HuH-7.5 (cell line): ENCODE measurements around the gene NDRG4.

Source experiments
- DNase-seq: peaks from one replicate; pipeline ENCODE4 v3.0.0; 2011; ENCODE audit warnings: low spot score

NDRG4 gene

DNA sequence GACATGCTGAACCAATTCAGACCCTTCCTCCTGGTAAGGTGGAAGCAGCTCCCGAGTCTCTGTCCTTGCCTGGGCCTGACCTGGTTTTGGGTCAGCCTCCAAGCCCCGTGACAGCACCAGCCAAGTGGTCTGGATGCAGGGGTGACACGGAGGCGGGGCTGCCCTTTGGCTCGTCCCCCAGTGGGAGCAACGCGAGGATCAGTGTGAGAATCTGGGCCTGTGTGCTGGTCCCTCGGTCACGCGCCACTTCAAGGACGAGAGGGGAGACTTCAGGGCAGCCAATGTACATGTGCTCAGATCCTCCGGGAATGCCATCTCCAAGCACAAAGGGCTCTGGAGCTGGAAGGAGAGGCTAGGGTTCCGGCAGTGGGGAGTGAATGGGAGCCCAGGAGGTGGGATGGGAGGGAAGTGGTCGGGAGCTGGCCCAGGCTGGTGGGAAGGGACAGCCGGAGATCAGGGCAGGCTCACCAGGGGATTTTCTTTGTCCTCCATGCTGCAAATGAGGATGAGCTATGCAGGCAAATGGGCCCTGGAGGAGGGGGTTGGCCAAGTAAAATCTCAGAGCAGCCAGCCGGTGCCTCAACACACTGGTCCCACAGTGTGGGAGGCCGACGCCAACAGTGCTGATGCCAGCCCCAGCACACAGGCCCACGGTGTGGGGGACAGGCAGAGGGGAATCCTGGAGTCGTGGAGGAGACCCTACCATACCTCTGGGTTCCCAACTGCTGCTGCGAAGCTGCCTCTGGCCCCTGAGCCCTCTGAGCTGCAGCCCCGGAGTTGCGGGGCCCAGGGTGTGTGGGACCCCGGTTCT is 4.2 kb upstream of the NDRG4 start:
- DNase-seq: no peak

DNA sequence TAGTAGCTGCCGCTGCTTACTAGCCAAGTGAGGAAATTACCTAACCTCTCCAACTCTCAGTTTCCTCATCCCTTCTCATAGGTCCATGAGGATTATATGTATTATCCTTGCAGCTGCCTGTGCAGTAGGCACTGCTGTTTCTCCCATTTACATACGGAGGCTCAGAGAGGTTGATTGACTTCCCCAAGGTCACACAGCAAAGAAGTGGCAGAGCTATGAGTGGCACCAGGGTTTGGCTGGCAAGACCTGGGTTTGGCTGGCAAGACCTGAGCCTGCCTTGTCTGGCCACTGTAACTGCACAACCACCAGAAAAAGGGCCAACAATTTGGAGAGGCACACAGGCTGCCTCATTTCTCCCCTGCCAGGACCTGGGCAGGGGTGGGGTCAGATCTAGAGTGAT is 2.5 kb upstream of the NDRG4 start:
- DNase-seq: no peak

DNA sequence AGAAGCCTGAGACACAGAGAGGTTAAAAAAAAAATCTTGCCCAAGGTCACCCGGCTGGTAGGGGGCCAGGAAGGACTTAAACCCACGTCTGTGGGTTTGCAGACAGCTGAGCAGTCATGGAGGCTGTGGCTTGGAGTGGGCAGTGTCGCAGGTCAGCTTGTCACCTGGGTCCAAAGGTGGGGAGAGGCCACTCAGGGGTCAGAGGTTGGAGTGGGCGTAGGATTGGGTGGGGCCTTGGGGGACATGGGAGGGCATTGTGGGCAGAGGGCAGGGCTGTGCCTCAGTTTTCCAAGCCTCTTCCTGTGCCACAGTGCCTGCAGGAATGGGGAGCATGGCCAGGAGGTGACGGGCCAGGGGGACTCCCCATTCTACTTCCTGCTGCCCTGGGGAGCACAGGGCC is 2.0 kb upstream of the NDRG4 start:
- no peak for DNase-seq

DNA sequence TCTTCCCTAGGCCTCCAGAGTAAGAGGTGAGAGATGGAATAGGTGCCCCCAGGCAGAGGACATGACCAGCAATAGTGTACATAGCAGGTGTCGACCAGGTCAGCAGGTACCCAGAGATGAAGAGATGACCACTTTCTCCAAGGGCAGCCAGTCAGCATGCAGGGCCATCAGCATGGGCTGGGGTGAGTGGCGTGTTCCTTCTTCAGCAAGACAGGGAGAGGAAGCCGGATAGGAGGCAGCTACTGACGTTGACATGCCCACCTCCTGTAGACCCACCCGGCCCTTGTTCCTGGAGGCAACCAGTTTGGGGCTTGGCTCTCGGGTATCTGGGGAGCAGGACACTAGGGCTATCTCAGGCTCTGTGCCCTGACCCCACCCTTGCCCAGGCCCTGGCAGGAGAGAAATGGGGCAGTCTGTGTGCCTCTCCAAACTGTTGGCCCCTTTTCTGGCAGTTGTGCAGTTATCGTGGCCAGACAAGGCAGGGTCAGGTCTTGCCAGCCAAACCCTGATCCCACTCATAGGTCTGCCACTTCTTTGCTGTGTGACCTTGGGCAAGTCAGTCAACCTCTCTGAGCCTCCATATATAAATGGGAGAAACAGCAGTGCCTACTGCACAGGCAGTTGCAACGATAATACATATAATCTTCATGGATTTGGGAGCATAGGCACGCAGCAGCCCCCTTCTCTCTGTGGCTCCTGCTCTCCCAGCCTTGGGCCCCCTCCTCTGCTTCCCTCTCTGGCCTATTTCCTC is 1.4 kb upstream of the NDRG4 start:
- no peak for DNase-seq

DNA sequence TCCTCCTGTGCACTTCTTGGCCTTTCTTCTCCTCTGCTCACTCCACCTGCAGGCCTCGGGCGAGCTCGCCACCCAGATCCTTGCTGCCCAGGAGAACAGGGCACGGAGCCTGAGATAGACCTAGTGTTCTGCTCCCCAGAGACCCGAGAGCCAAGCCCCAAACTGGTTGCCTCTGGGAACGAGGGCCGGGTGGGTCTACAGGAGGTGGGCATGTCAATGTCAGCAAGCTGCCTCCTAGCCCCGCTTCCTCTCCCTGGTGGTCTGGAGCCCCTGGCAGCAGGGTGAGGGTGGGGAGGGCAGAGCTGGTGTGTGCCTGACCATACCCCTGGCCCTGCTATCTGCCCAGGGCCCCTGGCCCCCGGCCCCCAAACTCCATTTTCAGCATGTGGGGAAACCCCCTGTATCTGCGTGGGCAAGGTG is 841 bp upstream of the NDRG4 start:
- no peak for DNase-seq

DNA sequence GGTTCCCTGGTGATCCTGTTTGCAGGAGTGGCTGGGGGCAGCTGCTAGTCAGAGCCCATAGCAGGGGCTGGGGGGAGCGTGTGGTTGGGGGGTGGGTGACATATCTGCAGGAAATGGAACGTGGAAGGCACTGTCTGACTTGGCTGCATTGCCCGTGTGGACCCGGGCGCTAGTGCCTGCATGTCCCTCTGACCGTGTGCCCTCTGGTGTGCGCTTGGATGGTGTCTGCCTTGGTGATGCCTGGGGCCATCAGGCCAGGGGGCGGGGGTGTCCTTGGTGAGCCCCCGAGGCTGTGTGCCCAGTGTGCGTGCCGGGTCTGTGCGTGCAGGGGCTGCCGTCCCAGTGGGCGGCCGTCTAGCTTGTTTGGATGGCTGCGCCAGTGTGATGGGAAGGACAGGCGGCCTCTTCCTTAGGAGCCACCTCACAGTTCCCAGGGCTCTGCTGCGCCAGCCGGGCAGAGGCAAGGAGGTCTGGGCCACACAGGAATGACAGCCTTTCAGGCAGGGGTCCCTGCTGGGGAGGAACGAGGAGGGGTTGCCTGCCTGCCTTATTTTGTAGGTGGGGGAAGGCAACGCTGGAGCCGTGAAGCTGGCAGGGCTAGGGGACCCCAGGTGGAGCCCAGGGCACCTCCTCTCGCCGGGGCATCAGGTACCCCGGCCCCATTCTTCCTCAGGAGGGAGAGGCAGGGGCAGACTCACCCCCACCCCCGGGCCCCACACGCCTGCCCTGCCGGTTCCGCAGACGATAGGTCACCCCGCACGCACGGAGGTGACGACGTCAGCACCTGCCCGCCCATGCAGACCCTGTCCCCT is 693 bp downstream of the NDRG4 start:
- DNase-seq: no peak

DNA sequence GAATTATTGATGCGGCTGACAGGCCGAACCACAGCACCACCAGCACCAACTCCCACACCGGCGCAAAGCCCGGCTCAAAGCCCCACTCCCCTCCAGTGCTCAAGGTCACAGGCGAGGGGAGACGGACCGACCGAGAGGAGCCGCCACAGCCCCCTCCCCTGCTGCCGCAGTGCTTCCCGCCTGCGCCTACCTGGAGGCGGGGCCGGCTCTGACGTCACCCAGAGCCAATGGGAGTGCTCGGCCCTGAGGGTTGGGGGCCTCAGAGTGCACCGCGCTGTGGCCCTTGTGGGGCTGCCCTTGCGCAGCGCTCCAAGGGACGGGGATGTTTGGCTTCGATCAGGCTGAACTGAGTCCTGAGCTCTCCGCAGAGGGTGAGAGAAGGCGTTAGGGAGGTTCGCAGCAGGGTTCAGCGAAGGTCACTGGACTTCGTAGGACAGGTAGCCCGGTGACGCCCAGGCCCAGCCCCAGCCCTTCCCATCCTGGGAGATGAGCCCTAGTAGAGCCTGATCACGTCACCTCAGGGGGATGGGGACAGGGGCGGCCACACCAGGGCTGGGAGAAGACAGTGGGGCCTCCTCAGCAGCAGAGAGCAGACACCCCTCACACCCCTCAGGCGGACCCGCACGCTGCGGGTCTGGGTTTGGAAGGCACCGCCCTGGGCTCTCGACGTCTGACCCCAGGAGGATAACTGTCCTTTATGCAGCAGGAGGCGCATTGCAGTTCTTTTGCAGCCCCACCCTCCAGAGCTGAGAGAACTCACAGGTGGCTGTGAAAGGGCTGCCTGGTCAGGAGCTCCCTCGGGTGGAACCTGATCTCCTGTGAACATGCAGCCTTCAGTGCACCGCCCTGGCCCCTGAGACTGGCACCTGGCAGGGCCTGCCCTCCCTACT is 1.5 kb downstream of the NDRG4 start:
- no peak for DNase-seq

DNA sequence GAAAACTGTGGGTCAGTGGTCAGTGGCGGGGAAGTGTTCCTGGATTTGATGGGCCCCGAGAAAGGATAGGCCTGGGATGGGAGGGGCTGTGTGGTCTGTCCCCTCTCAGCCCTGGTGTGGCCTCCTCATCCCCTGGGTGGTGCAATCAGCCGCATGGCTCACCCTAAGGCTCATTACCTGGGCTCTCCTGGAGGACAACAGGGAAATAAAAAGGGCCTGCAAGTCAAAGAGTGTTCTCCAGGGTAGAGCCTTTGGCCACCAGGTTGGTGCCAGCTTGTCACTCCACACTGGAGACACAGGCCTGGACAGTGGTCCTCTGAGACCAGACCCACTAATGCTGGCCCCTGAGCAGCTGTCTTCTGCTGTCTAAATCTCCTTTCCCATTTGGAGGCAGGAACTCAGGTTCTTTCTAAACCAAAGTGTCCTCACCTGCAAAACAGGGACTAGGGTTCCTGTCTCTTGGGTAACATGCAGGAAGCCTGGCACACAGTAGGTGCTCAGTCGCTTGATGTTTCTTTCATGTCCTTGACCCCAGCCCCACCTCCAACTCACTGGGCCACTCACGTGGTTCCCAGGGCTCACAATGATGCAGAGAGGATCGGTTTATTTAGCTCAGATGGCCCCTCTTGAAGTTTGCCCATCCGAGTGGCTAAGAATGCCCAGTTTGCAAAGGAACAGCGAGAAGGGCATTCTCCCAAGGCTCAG is 2.4 kb downstream of the NDRG4 start:
- DNase-seq: no peak

DNA sequence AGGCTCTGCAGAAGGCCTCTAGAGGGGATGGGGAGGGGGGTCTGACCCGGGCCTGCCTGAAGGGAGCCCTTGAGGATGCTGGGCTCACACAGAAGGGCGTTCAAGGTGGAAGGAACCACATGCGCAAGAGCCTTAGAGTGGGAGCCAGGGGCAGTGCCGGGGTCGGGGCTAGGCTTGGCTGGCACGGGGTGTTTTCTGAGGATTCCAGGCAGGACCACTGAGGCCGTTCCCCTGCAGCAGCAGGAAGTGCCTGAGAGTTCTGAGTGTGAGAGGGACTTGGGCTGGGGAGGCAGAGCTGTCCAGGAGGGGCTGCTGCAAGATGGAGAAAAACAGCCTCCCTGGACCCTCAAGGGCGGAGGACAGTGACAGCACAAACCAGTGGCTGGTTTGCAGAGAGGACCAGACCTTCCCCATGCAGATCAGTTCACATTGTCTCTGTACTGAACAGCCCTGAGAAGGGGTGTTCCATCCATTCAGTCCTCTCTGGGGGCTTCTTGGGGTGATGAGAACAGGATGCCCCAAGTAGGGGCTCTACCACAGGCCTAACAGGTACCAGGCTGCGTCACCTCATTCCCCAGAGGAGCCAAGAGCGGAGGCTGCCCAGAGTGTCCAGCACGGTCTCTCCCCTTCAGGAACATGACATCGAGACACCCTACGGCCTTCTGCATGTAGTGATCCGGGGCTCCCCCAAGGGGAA is 3.4 kb downstream of the NDRG4 start:
- DNase-seq: no peak

DNA sequence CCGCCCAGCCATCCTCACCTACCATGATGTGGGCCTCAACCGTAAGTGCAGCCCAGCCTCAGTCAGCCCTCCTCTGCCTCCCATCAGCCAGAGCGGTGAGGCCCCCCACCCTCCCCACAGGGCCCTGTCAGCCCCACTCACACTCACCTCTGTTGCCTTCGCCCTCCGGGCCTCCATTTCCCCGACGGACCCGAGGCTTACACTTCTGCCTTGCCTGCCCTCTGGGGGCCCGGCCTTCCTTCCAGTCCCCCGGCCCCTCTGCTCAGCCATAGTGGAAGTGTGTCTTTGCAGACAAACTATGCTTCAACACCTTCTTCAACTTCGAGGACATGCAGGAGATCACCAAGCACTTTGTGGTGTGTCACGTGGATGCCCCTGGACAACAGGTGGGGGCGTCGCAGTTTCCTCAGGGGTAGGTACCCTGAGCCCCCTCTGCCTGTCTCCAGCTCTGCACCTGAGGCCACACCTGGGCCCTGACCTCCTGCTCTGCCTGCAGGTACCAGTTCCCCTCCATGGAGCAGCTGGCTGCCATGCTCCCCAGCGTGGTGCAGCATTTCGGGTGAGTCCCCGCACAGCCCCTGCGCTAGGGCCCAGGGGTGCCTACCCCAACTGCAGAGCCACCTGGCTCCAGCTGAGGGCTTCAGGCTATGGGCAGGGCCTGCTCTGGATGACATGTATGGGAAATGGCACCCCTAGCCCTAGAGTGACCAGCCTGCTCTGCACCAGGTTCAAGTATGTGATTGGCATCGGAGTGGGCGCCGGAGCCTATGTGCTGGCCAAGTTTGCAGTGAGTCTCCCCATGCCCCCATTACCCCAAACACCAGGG is 4.1 kb downstream of the NDRG4 start:
- no peak for DNase-seq

DNA sequence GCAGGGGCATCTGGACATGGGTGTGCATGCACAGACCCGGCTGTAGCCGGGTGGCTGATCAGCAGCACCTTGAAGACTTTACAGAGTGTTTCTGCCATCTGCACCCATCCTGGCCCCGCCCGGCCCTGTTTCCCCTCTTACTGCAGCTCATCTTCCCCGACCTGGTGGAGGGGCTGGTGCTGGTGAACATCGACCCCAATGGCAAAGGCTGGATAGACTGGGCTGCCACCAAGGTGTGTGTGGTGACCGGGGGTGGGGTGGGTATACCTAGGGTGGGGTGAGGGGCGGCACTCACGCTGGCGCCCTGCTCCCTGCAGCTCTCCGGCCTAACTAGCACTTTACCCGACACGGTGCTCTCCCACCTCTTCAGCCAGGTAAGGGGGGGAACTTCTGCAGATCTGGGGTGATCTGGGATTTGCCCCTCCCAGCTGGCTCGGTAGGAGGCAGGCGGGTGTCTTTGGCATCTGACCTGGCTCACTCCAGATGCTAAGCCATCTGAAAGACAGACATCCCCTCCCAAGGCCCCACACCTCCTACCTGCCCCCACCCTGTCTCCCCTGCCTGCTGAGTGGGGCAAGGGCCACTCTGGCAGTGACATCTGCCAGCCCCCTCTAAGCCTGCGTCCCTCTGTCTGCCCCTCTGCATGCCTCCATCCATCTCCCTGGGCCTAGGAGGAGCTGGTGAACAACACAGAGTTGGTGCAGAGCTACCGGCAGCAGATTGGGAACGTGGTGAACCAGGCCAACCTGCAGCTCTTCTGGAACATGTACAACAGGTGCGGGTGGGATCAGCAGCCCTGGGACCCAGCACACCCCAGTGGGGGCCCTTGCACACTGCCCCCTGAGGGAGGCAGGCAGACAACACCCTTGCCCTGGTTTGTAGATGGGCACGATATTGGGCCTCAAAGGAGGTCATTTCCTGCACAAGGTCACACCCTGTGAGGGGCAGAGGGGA is 6.6 kb downstream of the NDRG4 start:
- DNase-seq: no peak

DNA sequence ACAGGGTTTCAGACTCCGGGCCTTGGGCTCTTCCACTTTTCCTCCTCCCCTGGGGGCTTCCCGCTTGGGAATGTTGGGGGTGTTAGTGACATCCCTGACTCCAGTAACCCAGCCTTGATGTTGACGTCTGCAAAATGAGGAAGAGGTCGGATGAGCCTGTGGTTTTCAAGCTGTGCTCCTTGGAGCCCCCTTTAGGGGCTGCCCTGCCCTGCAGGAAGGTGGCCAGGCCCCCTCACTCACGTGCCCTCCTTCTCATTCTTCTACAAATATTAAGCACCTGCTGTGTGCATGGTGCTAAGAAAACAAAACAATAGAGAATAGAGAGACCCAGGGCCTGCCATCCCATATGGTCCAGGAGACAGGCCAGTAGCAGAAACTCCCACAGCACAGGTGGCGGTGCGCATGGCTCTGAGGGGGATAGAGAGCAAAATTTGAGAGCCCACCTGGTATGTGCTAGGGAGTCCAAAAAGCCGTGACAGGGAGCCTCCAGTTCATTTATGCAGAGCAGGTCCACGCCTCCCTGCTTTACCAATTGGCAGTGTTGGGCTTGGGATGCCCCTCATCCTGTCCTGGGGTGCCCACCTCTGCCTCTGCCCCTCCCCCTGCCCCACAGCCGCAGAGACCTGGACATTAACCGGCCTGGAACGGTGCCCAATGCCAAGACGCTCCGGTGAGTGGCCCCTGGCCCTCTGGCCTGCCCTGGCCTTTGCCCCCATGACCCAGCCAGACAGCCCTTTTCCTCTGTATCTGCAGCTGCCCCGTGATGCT is 7.4 kb downstream of the NDRG4 start:
- DNase-seq: no peak

DNA sequence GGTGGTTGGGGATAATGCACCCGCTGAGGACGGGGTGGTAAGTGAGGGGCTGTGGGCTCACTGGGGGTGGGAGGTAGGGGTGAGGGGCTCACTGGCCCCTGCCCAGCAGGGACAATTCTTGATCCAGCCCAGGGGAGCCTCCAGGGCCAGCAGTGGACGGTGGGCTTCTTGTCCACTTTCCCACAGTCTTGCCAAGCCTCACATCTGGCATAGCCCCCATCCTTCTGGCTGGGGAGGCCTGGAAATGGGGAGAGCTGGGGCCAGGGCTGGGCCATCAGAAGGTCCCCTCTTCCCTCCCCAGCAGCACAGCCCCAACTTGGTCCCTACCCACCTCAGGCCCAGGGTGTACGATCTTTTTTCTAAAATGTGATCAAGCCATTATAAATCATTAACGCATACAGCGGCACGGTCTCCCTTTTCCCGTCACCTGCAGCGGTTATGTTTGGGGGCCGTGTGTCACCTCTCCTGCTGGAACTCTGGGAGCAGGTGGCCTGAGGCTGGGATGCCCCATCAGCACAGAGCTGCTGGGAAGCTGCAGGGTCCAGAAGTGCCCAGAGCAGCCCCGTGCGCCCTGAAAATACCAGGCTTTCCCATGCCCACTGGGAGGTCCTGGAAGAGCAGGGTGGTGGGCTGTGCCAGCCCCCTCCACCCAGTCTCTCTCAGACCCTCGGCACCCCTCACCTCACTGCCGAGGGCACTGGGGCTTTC is 8.2 kb downstream of the NDRG4 start:
- no peak for DNase-seq

DNA sequence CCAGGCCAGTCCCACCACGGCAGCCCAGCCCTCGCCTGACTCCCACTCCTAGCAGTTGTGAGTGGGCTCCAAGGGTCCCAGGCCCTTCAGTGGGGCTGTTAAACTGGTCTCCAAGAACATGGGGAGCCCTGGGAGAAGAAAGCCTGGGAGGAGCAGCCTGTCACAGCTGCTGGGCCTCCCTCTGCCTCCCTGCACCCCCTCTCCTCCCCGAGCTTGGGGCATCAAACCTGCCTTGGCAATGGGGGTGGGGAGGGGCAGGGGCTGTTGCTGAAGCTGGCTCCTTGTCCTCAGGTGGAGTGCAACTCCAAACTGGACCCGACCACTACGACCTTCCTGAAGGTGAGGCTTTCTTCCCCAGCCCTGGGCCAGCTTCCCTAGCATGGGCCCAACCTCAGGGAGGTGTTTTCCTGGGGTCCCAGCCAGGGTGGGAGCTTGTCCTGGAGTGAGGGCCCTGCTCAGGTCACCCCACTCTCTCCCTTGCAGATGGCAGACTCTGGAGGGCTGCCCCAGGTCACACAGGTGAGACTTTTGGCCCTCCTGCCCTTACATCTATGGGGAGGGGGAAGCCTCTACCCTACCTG is 8.8 kb downstream of the NDRG4 start:
- no peak for DNase-seq

DNA sequence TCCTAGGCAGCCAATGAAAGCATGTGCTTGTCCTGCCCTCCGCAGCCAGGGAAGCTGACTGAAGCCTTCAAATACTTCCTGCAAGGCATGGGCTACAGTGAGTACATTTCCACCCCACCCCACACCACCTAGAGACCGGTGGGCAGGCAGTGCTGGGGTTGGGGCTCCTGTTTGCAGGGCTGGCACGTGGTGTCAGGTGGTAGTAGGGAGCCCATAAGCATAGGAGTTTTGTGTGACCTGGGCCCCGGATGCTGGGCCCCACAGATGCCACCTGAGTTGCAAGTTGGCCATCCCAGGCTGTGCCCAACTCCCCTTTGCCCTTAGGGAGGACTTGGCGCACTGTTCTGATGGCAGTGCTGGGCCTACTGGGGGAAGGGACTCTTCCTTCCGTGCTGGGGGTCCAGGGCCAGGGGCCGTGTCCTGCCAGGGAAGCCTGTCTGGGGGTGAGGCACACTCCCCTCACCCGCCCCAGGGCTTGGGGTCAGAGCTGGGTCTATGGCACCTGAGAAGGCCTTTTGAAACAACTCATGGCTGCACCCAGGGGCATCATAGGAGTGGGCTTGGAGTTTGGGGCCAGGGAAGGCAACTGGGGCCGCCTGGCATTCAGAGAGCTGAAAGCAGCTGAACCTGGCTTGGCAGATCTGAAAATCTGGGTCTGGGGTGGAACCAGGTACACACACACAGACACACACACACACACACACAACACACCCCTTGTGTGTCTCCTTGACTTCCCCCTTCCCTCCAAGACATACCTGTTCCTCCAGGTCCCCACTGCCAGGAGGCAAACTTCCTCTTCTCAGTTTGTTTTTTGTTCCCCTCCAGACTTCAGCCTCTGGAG is 9.5 kb downstream of the NDRG4 start:
- no peak for DNase-seq
